ENCODE data around the gene CA11. TPM values are rescaled to one million over a fixed set of nuclear protein-coding genes. Genes with fewer than 3 reads are reported as not detected.

The CA11 gene
- total RNA-seq, 2 experiments from 2014 or later: 11.1 to 13.0 TPM

DNA sequence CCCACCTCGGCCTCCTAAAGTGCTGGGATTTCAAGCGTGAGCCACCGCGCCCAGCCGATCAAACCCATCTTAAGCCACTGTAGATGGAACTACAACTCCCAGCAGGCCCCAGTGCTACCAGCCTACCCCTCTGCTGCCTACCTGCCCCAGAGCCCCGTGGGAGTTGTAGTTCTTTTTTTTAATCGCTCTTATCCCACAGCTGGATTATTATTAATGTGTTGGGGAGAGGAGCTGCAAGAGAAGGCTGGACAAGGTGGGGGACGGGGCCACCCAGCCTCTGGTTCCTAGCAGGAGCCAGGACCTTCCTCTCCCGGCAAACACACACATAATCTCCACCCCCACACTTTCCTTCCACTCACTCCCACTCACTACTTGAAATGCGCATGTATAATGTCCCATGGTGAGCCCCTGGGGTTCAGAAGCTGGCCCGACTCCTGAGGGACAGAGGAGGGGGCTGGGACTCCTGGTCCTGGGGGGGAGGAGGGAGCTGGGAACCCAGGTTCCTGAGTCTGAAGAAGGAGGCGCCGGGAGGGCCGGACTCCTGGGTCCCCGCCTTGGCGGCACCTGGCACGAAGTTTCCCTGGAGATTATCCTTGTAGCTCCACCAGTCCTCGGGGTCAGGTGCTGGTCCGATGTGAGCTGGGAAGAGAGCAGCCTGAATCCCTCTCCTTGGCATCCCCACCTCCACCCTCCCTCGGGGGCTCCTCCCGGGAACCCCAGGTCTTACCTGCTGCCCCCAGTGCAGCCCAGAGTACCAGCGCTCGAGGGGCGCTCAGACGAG lies 958 bp downstream of the CA11 start:
- H3K4me1 Mint-ChIP-seq (ENCODE audit: low read depth): peaks cover 37% of the 10 kb centered on the region
- ChIA-PET POLR2A (interaction anchor here (0.6 to 2.3 kb wide), 8 partner anchors 8 to 350 kb away, joined by 3 to 16 read pairs (median 6); partner anchors contain the start of genes DBP, RPL18 and SPHK2), CTCF (interaction anchor here (0.6 to 1.9 kb wide), 17 partner anchors 8 to 348 kb away, joined by 3 to 17 read pairs (median 5); partner anchors contain the start of genes DBP, GYS1, RPL18 and RUVBL2)
- ATAC-seq: peak; percentile 69
- H3K9me3 Mint-ChIP-seq: no peaks in the 10 kb centered on the region
- H3K36me3 Mint-ChIP-seq (ENCODE audit: low read depth): no peaks in the 10 kb centered on the region
- intact Hi-C loops (cut with micrococcal nuclease): loop anchor here (10.0 kb wide), 1 partner anchor 100 kb away; the partner anchor contains the start of genes IZUMO1 and RASIP1
- no peak for TF ChIP-seq CTCF (IDR thresholded peaks at IDR 0.05)
- no peaks in the 10 kb centered on the region for H3K27me3 Mint-ChIP-seq
- H3K4me3 Mint-ChIP-seq: peak overlapping the region; percentile 85
- H3K27ac Mint-ChIP-seq: peak overlapping the region; percentile 90
- peak; percentile 91 for DNase-seq

GRCh38 chr19:48644355-48644754 lies 1.6 kb downstream of the CA11 start:
- no peak for DNase-seq
- no peaks in the 10 kb centered on the region for H3K36me3 Mint-ChIP-seq (ENCODE audit: low read depth)

GRCh38 chr19:48642862-48643261 lies 3.1 kb downstream of the CA11 start:
- intact Hi-C loops (cut with micrococcal nuclease): loop anchor here (10.0 kb wide), 1 partner anchor 102 kb away; the partner anchor contains the start of genes IZUMO1 and RASIP1
- POLR2A ChIA-PET: no interaction called here
- H3K27ac Mint-ChIP-seq: no peak overlapping the region

More at GRCh38 chr19:48644355-48644754, 1.6 kb downstream of the CA11 start:
- Mint-ChIP-seq H3K4me3 (peak overlapping the region; percentile 85), H3K27me3 (no peaks in the 10 kb centered on the region), H3K9me3 (no peaks in the 10 kb centered on the region), H3K27ac (no peak overlapping the region), H3K4me1 (ENCODE audit: low read depth) (peaks cover 38% of the 10 kb centered on the region)
- ChIA-PET CTCF (interaction anchor here (1.5 to 1.9 kb wide), 3 partner anchors 9 to 281 kb away, joined by 3 to 11 read pairs (median 4); partner anchors contain the start of genes SYNGR4 and TMEM143), POLR2A (interaction anchor here (1.0 to 2.3 kb wide), 3 partner anchors 11 to 151 kb away, joined by 3 to 16 read pairs (median 8); no protein-coding TSS in a partner anchor)
- no peak for TF ChIP-seq CTCF (IDR thresholded peaks at IDR 0.05)
- intact Hi-C loops (cut with micrococcal nuclease): loop anchor here (10.0 kb wide), 1 partner anchor 100 kb away; the partner anchor contains the start of genes IZUMO1 and RASIP1
- ATAC-seq: no peak

DNA sequence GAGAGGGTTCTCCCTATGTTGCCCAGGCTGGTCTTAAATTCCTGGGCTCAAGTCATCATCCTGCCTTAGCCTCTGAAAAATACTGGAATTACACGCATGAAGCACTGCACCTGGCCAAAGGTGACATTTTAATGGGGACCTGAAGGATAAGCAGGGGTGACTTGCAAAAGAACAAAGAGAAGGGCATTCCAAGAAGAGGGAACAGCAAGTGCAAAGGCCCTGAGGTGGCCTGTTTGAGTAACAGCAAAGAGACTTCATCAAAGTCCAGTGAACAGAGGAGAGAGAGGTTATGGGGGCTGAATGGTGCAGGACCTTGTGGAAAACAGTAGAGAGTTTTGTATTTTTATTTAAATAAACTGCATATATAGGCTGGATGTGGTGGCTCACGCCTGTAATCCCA lies 4.1 kb downstream of the CA11 start:
- no peak overlapping the region for H3K4me3 Mint-ChIP-seq
- ChIA-PET CTCF (interaction anchor here (1.6 kb wide), 1 partner anchor 97 kb away, joined by 5 read pairs; no protein-coding TSS in a partner anchor), POLR2A (no interaction called here)
- no peaks in the 10 kb centered on the region for H3K9me3 Mint-ChIP-seq
- DNase-seq (no peak), ATAC-seq (no peak)
- H3K36me3 Mint-ChIP-seq (ENCODE audit: low read depth): peaks cover 8% of the 10 kb centered on the region
- no peak overlapping the region for H3K27ac Mint-ChIP-seq
- no peaks in the 10 kb centered on the region for H3K27me3 Mint-ChIP-seq
- H3K4me1 Mint-ChIP-seq (ENCODE audit: low read depth): peaks cover 49% of the 10 kb centered on the region
- intact Hi-C loops (cut with micrococcal nuclease): loop anchor here (10.0 kb wide), 1 partner anchor 103 kb away; the partner anchor contains the start of genes IZUMO1 and RASIP1
- TF ChIP-seq CTCF (IDR thresholded peaks at IDR 0.05): no peak

More at GRCh38 chr19:48642862-48643261, 3.1 kb downstream of the CA11 start:
- Mint-ChIP-seq H3K4me3 (no peak overlapping the region), H3K36me3 (ENCODE audit: low read depth) (peaks cover 8% of the 10 kb centered on the region), H3K27me3 (no peaks in the 10 kb centered on the region), H3K4me1 (ENCODE audit: low read depth) (peaks cover 45% of the 10 kb centered on the region), H3K9me3 (no peaks in the 10 kb centered on the region)
- DNase-seq (no peak), ATAC-seq (no peak)
- CTCF ChIA-PET: no interaction called here
- no peak for TF ChIP-seq CTCF (IDR thresholded peaks at IDR 0.05)
